Measurements from ENCODE around the gene THSD7B. TPM values are rescaled to one million over a fixed set of nuclear protein-coding genes. Genes with fewer than 3 reads are reported as not detected.
"Not testable (repeated sequence)": the region's sequence is repeated elsewhere in the genome, so short reads cannot be mapped to it uniquely, and the experiment has no call there.

The THSD7B gene
- total RNA-seq: not detected in 2 replicates

- Mint-ChIP-seq H3K9me3 (no peaks in the 10 kb centered on the region), H3K4me1 (ENCODE audit: low read depth) (peaks cover 14% of the 10 kb centered on the region), H3K4me3 (peak within 1 kb of the TSS; percentile 26), H3K36me3 (ENCODE audit: low read depth) (peaks cover 1% of the 10 kb centered on the region), H3K27ac (no peak within 1 kb of the TSS), H3K27me3 (ENCODE audit: insufficient read depth) (peaks cover 53% of the 10 kb centered on the region)
- no peak for DNase-seq (ENCODE audit: low spot score)
- intact Hi-C loops (cut with micrococcal nuclease): no loop called here
These were observed at the start of gene THSD7B for GRCh38 chr2:136765256-136766072. THSD7B (plus strand) TSS chr2:136765545; CDS start chr2:136882179, 116,634 bp downstream.

GRCh38 chr2:136718273-136718672, 47.1 kb upstream of the THSD7B start:
- Mint-ChIP-seq H3K27ac (no peak overlapping the region), H3K9me3 (no peaks in the 10 kb centered on the region), H3K4me3 (no peak overlapping the region), H3K27me3 (ENCODE audit: insufficient read depth) (peaks cover 3% of the 10 kb centered on the region), H3K4me1 (ENCODE audit: low read depth) (no peaks in the 10 kb centered on the region), H3K36me3 (ENCODE audit: low read depth) (no peaks in the 10 kb centered on the region)
- no peak for DNase-seq (ENCODE audit: low spot score)
- intact Hi-C loops (cut with micrococcal nuclease): no loop called here

- no peak overlapping the region for H3K4me3 Mint-ChIP-seq
- intact Hi-C loops (cut with micrococcal nuclease): no loop called here
- no peak overlapping the region for H3K27ac Mint-ChIP-seq
- H3K4me1 Mint-ChIP-seq (ENCODE audit: low read depth): no peaks in the 10 kb centered on the region
- no peaks in the 10 kb centered on the region for H3K9me3 Mint-ChIP-seq
- no peak for DNase-seq (ENCODE audit: low spot score)
- H3K36me3 Mint-ChIP-seq (ENCODE audit: low read depth): no peaks in the 10 kb centered on the region
- H3K27me3 Mint-ChIP-seq (ENCODE audit: insufficient read depth): no peaks in the 10 kb centered on the region
These were observed 37.2 kb upstream of the THSD7B start for GRCh38 chr2:136727973-136728699.

- Mint-ChIP-seq H3K9me3 (no peaks in the 10 kb centered on the region), H3K36me3 (ENCODE audit: low read depth) (no peaks in the 10 kb centered on the region), H3K27ac (no peak overlapping the region), H3K4me1 (ENCODE audit: low read depth) (no peaks in the 10 kb centered on the region), H3K27me3 (ENCODE audit: insufficient read depth) (no peaks in the 10 kb centered on the region), H3K4me3 (no peak overlapping the region)
- intact Hi-C loops (cut with micrococcal nuclease): no loop called here
- DNase-seq (ENCODE audit: low spot score): no peak
These were observed 29.1 kb upstream of the THSD7B start for GRCh38 chr2:136736236-136736635.

- no peak overlapping the region for H3K4me3 Mint-ChIP-seq
- no peak overlapping the region for H3K27ac Mint-ChIP-seq
- H3K27me3 Mint-ChIP-seq (ENCODE audit: insufficient read depth): no peaks in the 10 kb centered on the region
- no peaks in the 10 kb centered on the region for H3K4me1 Mint-ChIP-seq (ENCODE audit: low read depth)
- DNase-seq (ENCODE audit: low spot score): no peak
- intact Hi-C loops (cut with micrococcal nuclease): no loop called here
- H3K9me3 Mint-ChIP-seq: no peaks in the 10 kb centered on the region
- H3K36me3 Mint-ChIP-seq (ENCODE audit: low read depth): no peaks in the 10 kb centered on the region
These were observed 27.3 kb upstream of the THSD7B start for GRCh38 chr2:136738044-136738443.

GRCh38 chr2:136741471-136741870, 23.9 kb upstream of the THSD7B start:
- no peak overlapping the region for H3K4me3 Mint-ChIP-seq
- no peaks in the 10 kb centered on the region for H3K27me3 Mint-ChIP-seq (ENCODE audit: insufficient read depth)
- H3K36me3 Mint-ChIP-seq (ENCODE audit: low read depth): no peaks in the 10 kb centered on the region
- no peak for DNase-seq (ENCODE audit: low spot score)
- no peaks in the 10 kb centered on the region for H3K9me3 Mint-ChIP-seq
- no peaks in the 10 kb centered on the region for H3K4me1 Mint-ChIP-seq (ENCODE audit: low read depth)
- H3K27ac Mint-ChIP-seq: no peak overlapping the region
- intact Hi-C loops (cut with micrococcal nuclease): no loop called here

GRCh38 chr2:136750065-136750464, 15.3 kb upstream of the THSD7B start:
- Mint-ChIP-seq H3K4me3 (no peak overlapping the region), H3K4me1 (ENCODE audit: low read depth) (no peaks in the 10 kb centered on the region), H3K27me3 (ENCODE audit: insufficient read depth) (no peaks in the 10 kb centered on the region), H3K9me3 (no peaks in the 10 kb centered on the region), H3K36me3 (ENCODE audit: low read depth) (no peaks in the 10 kb centered on the region), H3K27ac (no peak overlapping the region)
- DNase-seq (ENCODE audit: low spot score): no peak
- intact Hi-C loops (cut with micrococcal nuclease): no loop called here

- DNase-seq (ENCODE audit: low spot score): no peak
- Mint-ChIP-seq H3K27ac (no peak overlapping the region), H3K36me3 (ENCODE audit: low read depth) (no peaks in the 10 kb centered on the region), H3K27me3 (ENCODE audit: insufficient read depth) (no peaks in the 10 kb centered on the region), H3K4me1 (ENCODE audit: low read depth) (no peaks in the 10 kb centered on the region), H3K4me3 (no peak overlapping the region), H3K9me3 (no peaks in the 10 kb centered on the region)
- intact Hi-C loops (cut with micrococcal nuclease): no loop called here
These were observed 13.9 kb upstream of the THSD7B start for GRCh38 chr2:136751406-136751805.

GRCh38 chr2:136758504-136758903, 6.8 kb upstream of the THSD7B start:
- H3K27me3 Mint-ChIP-seq (ENCODE audit: insufficient read depth): peaks cover 13% of the 10 kb centered on the region
- H3K27ac Mint-ChIP-seq; DNase-seq (ENCODE audit: low spot score); H3K4me3 Mint-ChIP-seq; intact Hi-C loops (cut with micrococcal nuclease); H3K36me3 Mint-ChIP-seq (ENCODE audit: low read depth); H3K4me1 Mint-ChIP-seq (ENCODE audit: low read depth); H3K9me3 Mint-ChIP-seq: not testable (repeated sequence)

GRCh38 chr2:136764452-136765255, 691 bp upstream of the THSD7B start:
- H3K36me3 Mint-ChIP-seq (ENCODE audit: low read depth): peaks cover 1% of the 10 kb centered on the region
- no peak overlapping the region for H3K27ac Mint-ChIP-seq
- peak overlapping the region; percentile 26 for H3K4me3 Mint-ChIP-seq
- H3K27me3 Mint-ChIP-seq (ENCODE audit: insufficient read depth): peaks cover 53% of the 10 kb centered on the region
- no peaks in the 10 kb centered on the region for H3K9me3 Mint-ChIP-seq
- intact Hi-C loops (cut with micrococcal nuclease): no loop called here
- H3K4me1 Mint-ChIP-seq (ENCODE audit: low read depth): peaks cover 14% of the 10 kb centered on the region
- DNase-seq (ENCODE audit: low spot score): no peak

GRCh38 chr2:136766073-136766404, 694 bp downstream of the THSD7B start:
- Mint-ChIP-seq H3K36me3 (ENCODE audit: low read depth) (peaks cover 1% of the 10 kb centered on the region), H3K4me1 (ENCODE audit: low read depth) (peaks cover 14% of the 10 kb centered on the region), H3K27me3 (ENCODE audit: insufficient read depth) (peaks cover 51% of the 10 kb centered on the region), H3K27ac (no peak overlapping the region), H3K9me3 (no peaks in the 10 kb centered on the region), H3K4me3 (no peak overlapping the region)
- DNase-seq (ENCODE audit: low spot score): no peak
- intact Hi-C loops (cut with micrococcal nuclease): no loop called here

- no peak for DNase-seq (ENCODE audit: low spot score)
- H3K4me3 Mint-ChIP-seq: no peak overlapping the region
- H3K4me1 Mint-ChIP-seq (ENCODE audit: low read depth): peaks cover 14% of the 10 kb centered on the region
- no peak overlapping the region for H3K27ac Mint-ChIP-seq
- peaks cover 51% of the 10 kb centered on the region for H3K27me3 Mint-ChIP-seq (ENCODE audit: insufficient read depth)
- intact Hi-C loops (cut with micrococcal nuclease): no loop called here
- peaks cover 1% of the 10 kb centered on the region for H3K36me3 Mint-ChIP-seq (ENCODE audit: low read depth)
- H3K9me3 Mint-ChIP-seq: no peaks in the 10 kb centered on the region
These were observed 1.7 kb downstream of the THSD7B start for GRCh38 chr2:136767030-136767429.

- peaks cover 8% of the 10 kb centered on the region for H3K4me1 Mint-ChIP-seq (ENCODE audit: low read depth)
- intact Hi-C loops (cut with micrococcal nuclease): no loop called here
- H3K4me3 Mint-ChIP-seq: no peak overlapping the region
- H3K27me3 Mint-ChIP-seq (ENCODE audit: insufficient read depth): peaks cover 27% of the 10 kb centered on the region
- H3K9me3 Mint-ChIP-seq: no peaks in the 10 kb centered on the region
- no peak overlapping the region for H3K27ac Mint-ChIP-seq
- no peaks in the 10 kb centered on the region for H3K36me3 Mint-ChIP-seq (ENCODE audit: low read depth)
- DNase-seq (ENCODE audit: low spot score): no peak
These were observed 4.5 kb downstream of the THSD7B start for GRCh38 chr2:136769871-136770270.

All from activated T-helper 1 cell treated with anti-CD3 and anti-CD28 coated beads, Interleukin-12 subunit alpha, Interleukin-12 subunit beta, Interleukin-2, Interleukin-4 antibody, amounts not matched to agents 30 ng/mL and 10 ng/mL and 1 ng/mL, durations not matched to agents 14 hours and 24 hours and 36 hours (primary cell).